Subcutaneous adipose tissue (tissue), 4 donors: ENCODE data around the gene ALPG. TPM values are rescaled to one million over a fixed set of nuclear protein-coding genes. Genes with fewer than 3 reads are reported as not detected.

Experiments
- total RNA-seq, 4 donors: library from RNA; depleted of rRNA; stranded (reverse); fragments of >200 nt; gene quantifications; one replicate each; pipeline ENCODE4 v1.1.0, GENCODE V29; 2016
- TF ChIP-seq, protein P1 (sequence below): fragments of 450-650 bp; IDR thresholded peaks from one replicate; pipeline ENCODE4 v1.5.1; 2016; ENCODE audit warnings: low read depth, mild to moderate bottlenecking, control low read depth, antibody characterized with exemption, moderate library complexity

Gene ALPG
- total RNA-seq, 4 donors from 2014 or later = not detected

DNA sequence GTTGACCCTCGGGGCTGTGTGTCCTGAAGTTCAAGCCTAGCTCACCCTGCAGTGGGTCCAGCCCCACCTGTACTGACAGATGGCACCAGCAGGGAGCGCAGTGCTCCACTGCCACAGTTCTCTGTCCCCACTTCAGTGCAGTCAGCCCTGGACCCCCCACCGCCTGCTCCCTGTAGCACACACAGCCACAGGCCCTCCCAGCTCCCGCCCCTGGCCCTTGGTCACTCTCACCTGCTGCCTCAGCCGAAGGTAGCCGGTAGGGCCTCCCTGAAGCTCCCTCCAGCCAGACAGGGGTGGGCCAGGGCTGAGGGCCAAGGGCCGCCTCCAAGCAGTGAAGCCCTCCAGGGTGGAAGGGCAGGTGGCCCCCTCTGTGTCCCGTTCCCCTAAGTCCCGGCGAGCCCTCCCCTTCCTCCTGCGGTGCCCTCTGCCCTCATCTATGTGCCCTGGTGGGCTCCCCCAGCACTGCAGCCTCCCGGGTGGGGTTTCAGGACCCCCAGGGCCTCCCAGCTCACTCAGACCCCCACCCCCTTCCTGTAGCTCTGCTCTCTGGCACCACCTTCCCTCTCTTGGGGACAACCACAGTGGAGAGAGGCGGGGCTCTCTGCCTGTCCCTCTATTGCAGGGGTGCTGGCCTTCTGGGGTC, 38.9 kb upstream of the ALPG start:
- TF ChIP-seq, protein P1, sequence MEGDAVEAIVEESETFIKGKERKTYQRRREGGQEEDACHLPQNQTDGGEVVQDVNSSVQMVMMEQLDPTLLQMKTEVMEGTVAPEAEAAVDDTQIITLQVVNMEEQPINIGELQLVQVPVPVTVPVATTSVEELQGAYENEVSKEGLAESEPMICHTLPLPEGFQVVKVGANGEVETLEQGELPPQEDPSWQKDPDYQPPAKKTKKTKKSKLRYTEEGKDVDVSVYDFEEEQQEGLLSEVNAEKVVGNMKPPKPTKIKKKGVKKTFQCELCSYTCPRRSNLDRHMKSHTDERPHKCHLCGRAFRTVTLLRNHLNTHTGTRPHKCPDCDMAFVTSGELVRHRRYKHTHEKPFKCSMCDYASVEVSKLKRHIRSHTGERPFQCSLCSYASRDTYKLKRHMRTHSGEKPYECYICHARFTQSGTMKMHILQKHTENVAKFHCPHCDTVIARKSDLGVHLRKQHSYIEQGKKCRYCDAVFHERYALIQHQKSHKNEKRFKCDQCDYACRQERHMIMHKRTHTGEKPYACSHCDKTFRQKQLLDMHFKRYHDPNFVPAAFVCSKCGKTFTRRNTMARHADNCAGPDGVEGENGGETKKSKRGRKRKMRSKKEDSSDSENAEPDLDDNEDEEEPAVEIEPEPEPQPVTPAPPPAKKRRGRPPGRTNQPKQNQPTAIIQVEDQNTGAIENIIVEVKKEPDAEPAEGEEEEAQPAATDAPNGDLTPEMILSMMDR = no peak

GRCh38 chr2:232368311-232368731, 38.3 kb upstream of the ALPG start:
- TF ChIP-seq, protein P1 = no peak

- TF ChIP-seq, protein P1 = no peak
Observed at GRCh38 chr2:232369126-232369951, 37.3 kb upstream of the ALPG start.

DNA sequence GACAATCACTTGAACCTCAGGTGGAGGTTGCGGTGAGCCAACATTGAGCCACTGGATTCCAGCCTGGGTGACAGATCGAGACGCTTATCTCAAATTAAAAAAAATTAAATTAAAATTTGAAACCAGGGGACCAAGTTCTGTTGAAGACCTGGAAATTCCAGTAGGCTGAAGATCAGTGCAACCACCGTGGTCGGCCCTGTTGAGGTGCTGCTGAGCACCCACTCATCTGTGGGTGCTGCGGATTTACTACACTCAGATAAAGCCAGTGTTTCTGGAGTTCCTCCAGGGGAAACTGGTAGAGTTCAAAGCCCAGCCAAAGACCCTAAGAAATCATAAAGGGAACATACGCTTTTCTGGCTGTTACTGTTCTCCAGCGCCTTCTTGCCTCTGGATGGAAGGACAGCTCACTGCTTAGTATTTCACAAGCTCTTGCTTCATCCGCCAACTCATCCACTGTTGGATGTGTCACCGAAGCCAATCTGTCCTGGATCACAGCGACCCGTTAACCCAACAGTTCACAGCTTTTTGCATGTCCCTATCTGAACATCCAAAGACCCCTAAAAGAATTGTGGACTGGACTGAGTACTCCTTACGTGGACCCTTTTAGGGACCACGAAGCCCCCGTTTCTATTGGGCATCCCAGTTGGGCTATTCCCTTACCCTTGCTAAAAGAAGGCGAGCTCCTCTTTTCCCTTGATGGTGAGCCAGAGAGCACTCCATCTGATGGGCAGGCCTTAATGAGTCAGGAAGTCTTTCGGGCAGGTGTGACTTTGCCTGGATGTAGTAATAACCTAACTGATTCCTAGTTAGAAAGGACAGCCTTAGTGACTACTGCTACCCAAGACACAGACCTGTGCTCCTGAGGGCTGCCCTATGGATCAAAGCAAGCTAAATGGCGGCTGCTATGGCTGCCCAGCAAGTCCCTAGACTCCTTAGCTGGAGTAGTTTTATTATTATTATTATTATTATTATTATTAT, 34.1 kb upstream of the ALPG start:
- TF ChIP-seq, protein P1 = no peak

- TF ChIP-seq, protein P1 = no peak
Observed at GRCh38 chr2:232374356-232374755, 32.3 kb upstream of the ALPG start.

- TF ChIP-seq, protein P1 = no peak
Observed at GRCh38 chr2:232375164-232375563, 31.5 kb upstream of the ALPG start.
